Vagina (tissue), 2 donors: Measurements from ENCODE around the gene CD300A. TPM values are rescaled to one million over a fixed set of nuclear protein-coding genes. Genes with fewer than 3 reads are reported as not detected.
"Not testable (repeated sequence)": the region's sequence is repeated elsewhere in the genome, so short reads cannot be mapped to it uniquely, and the experiment has no call there.

Experiments used
- DNase-seq, 2 donors: peaks; one replicate each; pipeline ENCODE4 v3.0.0-alpha.2; 2017; ENCODE audit errors: extremely low spot score in 2 of 2
- H3K27ac ChIP-seq: fragments of 200-600 bp; sonication (generic); one replicate; pipeline ENCODE4 v1.5.1; 2019
- H3K27me3 ChIP-seq: fragments of 200-600 bp; sonication (generic); one replicate; pipeline ENCODE4 v1.5.1; 2019
- H3K36me3 ChIP-seq, 2 donors: fragments of 200-600 bp; sonication (generic); one replicate each; pipeline ENCODE4 v1.5.1; 2017 to 2019
- H3K4me1 ChIP-seq: fragments of 200-600 bp; sonication (generic); one replicate; pipeline ENCODE4 v1.5.1; 2019
- H3K4me3 ChIP-seq, 2 donors: fragments of 200-600 bp; sonication (generic); 1 replicate in 1 of 2; 2 replicates in 1 of 2; pipeline ENCODE4 v1.5.1; 2016 to 2019
- H3K9me3 ChIP-seq: fragments of 200-600 bp; sonication (generic); one replicate; pipeline ENCODE4 v1.5.1; 2019
- POLR2A ChIP-seq, 2 donors: fragments of 450-650 bp; IDR thresholded peaks; one replicate each; pipeline ENCODE4 v1.6.1; 2017; ENCODE audit warnings: antibody characterized with exemption in 2 of 2, mild to moderate bottlenecking in 2 of 2, moderate library complexity in 2 of 2
- POLR2AphosphoS5 ChIP-seq, 2 donors: sonication (generic); formaldehyde crosslinking; IDR thresholded peaks; one replicate each; pipeline ENCODE4 v1.9.0; 2017; ENCODE audit warnings: antibody characterized with exemption in 2 of 2, mild to moderate bottlenecking in 2 of 2, low read depth in 1 of 2; ENCODE audit not compliant: insufficient read depth in 1 of 2
- intact Hi-C: fragments of 100-400 bp; cut with DNase I; formaldehyde crosslinking; loops from one replicate; pipeline ENCODE4 v1.15.1; 2023
- total RNA-seq: library from RNA; depleted of rRNA; stranded (reverse); fragments of >200 nt; gene quantifications from one replicate; pipeline ENCODE4 v1.2.3, GENCODE V29; 2016
- TF ChIP-seq, protein P1 (sequence below), 3 experiments: fragments of 450-650 bp in 2 of 3; fragments of 200-600 bp in 1 of 3; sonication (generic) in 1 of 3; IDR thresholded peaks; one replicate each; pipeline ENCODE4 v1.5.1; 2017 to 2019; ENCODE audit warnings: antibody characterized with exemption in 3 of 3, mild to moderate bottlenecking in 2 of 3, moderate library complexity in 2 of 3

CD300A gene
- total RNA-seq, 1 donor from 2014 or later, result 4.2 TPM

DNA sequence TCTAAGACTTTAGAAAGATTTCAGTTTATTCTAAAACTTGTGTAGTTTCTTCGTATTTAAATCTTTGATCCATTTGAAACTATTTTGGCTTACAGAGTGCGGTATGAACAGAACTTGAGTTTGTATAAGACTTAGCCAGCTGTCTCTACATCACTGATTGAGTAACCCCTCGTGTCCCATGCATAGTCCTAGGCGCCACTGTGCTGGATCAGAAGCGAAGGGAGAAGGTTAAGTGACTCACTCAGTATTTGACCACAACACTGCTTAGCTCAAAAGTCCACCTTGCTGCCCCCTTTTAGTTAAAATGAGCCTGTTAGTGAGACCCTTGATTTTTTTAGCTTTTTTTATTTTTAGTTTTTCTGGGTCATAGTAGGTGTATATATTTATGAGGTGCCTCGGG is 36.4 kb downstream of the CD300A start:
- no peaks in the 10 kb centered on the region for H3K4me1 ChIP-seq
- no peaks in the 10 kb centered on the region for H3K9me3 ChIP-seq
- TF ChIP-seq, protein P1, sequence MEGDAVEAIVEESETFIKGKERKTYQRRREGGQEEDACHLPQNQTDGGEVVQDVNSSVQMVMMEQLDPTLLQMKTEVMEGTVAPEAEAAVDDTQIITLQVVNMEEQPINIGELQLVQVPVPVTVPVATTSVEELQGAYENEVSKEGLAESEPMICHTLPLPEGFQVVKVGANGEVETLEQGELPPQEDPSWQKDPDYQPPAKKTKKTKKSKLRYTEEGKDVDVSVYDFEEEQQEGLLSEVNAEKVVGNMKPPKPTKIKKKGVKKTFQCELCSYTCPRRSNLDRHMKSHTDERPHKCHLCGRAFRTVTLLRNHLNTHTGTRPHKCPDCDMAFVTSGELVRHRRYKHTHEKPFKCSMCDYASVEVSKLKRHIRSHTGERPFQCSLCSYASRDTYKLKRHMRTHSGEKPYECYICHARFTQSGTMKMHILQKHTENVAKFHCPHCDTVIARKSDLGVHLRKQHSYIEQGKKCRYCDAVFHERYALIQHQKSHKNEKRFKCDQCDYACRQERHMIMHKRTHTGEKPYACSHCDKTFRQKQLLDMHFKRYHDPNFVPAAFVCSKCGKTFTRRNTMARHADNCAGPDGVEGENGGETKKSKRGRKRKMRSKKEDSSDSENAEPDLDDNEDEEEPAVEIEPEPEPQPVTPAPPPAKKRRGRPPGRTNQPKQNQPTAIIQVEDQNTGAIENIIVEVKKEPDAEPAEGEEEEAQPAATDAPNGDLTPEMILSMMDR (IDR thresholded peaks at IDR 0.05), result no peak
- no peak for TF ChIP-seq POLR2A (IDR thresholded peaks at IDR 0.05)
- TF ChIP-seq POLR2AphosphoS5 (IDR thresholded peaks at IDR 0.05; ENCODE audit: insufficient read depth in 1 of 2, low read depth in 1 of 2), result no peak
- no peaks in the 10 kb centered on the region for H3K36me3 ChIP-seq
- H3K27ac ChIP-seq, result no peak overlapping the region
- no peak for DNase-seq
- H3K27me3 ChIP-seq, result no peaks in the 10 kb centered on the region
- H3K4me3 ChIP-seq, result no peak overlapping the region
- intact Hi-C loops, result no loop called here

DNA sequence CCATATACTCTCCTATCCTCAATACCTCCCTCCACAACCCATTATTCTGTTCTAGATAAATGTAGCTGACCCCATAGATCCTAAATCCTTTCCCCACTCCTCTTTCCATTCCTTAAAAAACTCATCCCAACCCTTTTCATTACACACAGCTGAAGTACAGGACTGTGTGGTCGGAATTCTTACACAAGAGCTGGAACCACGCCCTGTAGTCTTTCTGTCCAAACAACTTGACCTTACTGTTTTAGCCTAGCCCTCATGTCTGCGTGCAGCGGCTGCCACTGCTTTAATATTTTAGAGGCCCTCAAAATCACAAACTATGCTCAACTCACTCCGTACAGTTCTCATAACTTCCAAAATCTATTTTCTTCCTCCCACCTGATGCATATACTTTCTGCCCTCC is 37.5 kb downstream of the CD300A start:
- H3K4me1 ChIP-seq, intact Hi-C loops, DNase-seq: not testable (repeated sequence)

DNA sequence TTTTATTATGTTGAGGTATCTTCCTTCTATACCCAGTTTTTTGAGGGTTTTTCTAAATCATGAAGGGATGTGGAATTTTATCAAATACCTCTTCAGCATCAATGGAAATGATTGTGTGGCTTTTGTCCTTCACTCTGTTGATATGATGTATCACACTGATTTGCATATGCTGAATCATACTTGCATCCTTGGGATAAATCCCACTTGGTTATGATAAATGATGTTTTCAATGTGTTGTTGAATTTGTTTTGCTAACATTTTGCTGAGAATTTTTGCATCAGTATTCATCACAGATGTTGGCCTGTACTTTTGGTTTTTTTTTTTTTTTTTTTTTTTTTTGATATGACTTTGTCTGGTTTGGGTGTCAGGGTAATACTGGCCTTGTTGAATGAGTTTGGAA is 41.7 kb downstream of the CD300A start:
- intact Hi-C loops, result no loop called here
- Histone ChIP-seq H3K4me1 (no peaks in the 10 kb centered on the region), H3K27me3 (no peaks in the 10 kb centered on the region), H3K36me3 (no peaks in the 10 kb centered on the region), H3K9me3 (no peaks in the 10 kb centered on the region), H3K4me3 (no peak overlapping the region), H3K27ac (no peak overlapping the region)
- DNase-seq, result no peak
- TF ChIP-seq, protein P1 (IDR thresholded peaks at IDR 0.05), result no peak
- TF ChIP-seq POLR2AphosphoS5 (IDR thresholded peaks at IDR 0.05; ENCODE audit: insufficient read depth in 1 of 2, low read depth in 1 of 2) (no peak), POLR2A (IDR thresholded peaks at IDR 0.05) (no peak)

More for the DNA sequence above, 37.5 kb downstream of the CD300A start:
- H3K4me3 ChIP-seq, H3K27me3 ChIP-seq, H3K9me3 ChIP-seq, H3K27ac ChIP-seq, H3K36me3 ChIP-seq: not testable (repeated sequence)

DNA sequence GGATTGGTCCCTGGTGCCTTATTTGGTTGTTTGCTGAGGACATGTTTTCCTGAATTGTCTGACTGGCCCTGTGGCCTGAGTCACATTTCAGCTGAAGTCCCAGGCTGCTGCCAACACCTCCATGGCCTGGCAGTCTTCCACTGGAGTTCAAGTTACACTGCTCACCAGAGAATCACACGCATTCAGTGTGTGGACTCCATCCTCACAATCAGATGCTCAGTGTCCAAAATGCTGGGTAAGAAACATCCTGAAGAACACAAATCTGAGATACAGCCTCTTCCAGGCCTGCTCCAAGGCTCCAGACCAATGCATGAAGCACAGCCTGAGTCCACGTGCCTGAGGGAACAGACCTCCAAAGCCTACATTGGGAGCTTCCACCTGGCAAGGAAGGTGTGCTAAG is 45.6 kb downstream of the CD300A start:
- DNase-seq, result peak in 1 of 2 donors; percentile 52
- Histone ChIP-seq H3K9me3 (no peaks in the 10 kb centered on the region), H3K36me3 (no peaks in the 10 kb centered on the region), H3K4me3 (no peak overlapping the region), H3K4me1 (no peaks in the 10 kb centered on the region), H3K27me3 (no peaks in the 10 kb centered on the region), H3K27ac (no peak overlapping the region)
- intact Hi-C loops, result no loop called here
- TF ChIP-seq, protein P1 (IDR thresholded peaks at IDR 0.05), result no peak
- TF ChIP-seq POLR2A (IDR thresholded peaks at IDR 0.05) (no peak), POLR2AphosphoS5 (IDR thresholded peaks at IDR 0.05; ENCODE audit: insufficient read depth in 1 of 2, low read depth in 1 of 2) (no peak)

DNA sequence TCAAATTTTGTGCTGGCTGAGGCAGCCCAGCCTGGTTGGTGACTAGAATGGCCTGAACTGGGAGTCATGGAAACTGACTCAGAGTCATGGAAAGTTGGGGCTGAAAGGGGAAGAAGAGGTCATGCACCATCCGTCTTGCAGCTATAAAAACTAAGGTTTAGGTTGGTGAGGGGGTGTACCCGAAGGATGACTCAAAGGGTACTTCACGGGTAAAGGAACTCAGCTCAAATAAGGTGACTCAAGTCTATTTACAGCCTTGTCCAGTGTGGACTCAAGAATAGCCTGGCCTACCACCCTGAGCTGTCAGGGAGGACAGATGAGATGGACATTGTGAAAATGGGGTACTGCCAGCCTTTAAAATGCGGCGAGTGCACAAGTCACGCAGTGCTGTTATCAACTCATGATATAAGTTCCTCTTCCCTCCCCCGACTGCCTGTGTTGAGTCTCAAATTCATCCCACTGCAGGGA is 46.2 kb downstream of the CD300A start:
- DNase-seq, result peak in 1 of 2 donors; percentile 74
- Histone ChIP-seq H3K27ac (no peak overlapping the region), H3K27me3 (no peaks in the 10 kb centered on the region), H3K36me3 (no peaks in the 10 kb centered on the region), H3K4me3 (no peak overlapping the region), H3K4me1 (no peaks in the 10 kb centered on the region), H3K9me3 (no peaks in the 10 kb centered on the region)
- intact Hi-C loops, result no loop called here
- TF ChIP-seq POLR2AphosphoS5 (IDR thresholded peaks at IDR 0.05; ENCODE audit: insufficient read depth in 1 of 2, low read depth in 1 of 2), result no peak
- TF ChIP-seq, protein P1 (IDR thresholded peaks at IDR 0.05), result no peak
- TF ChIP-seq POLR2A (IDR thresholded peaks at IDR 0.05), result no peak
